HUES64 (cell line): ENCODE data around the gene PLSCR3.

Source experiments
- H3K27ac ChIP-seq: 2 replicates; pipeline ENCODE4 v1.7.0; 2013; ENCODE audit warnings: low read depth, low read length, inconsistent platforms
- H3K27me3 ChIP-seq: 2 replicates; pipeline ENCODE4 v1.6.1; 2013; ENCODE audit warnings: mild to moderate bottlenecking, low read length; ENCODE audit not compliant: insufficient read depth
- H3K36me3 ChIP-seq: 2 replicates; pipeline ENCODE4 v1.6.1; 2013; ENCODE audit warnings: mild to moderate bottlenecking, low read length; ENCODE audit not compliant: insufficient read depth
- H3K4me1 ChIP-seq: 2 replicates; pipeline ENCODE4 v1.6.1; 2013; ENCODE audit warnings: mild to moderate bottlenecking, low read length, moderate library complexity; ENCODE audit not compliant: insufficient read depth
- H3K4me3 ChIP-seq: 2 replicates; pipeline ENCODE4 v1.5.1; 2013; ENCODE audit warnings: mild to moderate bottlenecking, low read length, moderate library complexity
- H3K9ac ChIP-seq: 2 replicates; pipeline ENCODE4 v1.6.1; 2013; ENCODE audit warnings: mild to moderate bottlenecking, low read depth, low read length
- H3K9me3 ChIP-seq: 2 replicates; pipeline ENCODE4 v1.6.1; 2013; ENCODE audit warnings: low read depth, low read length; ENCODE audit not compliant: insufficient read depth
- WGBS: fragments of 150-250, 120-280 bp; methylation state at CpG from one replicate; pipeline ENCODE4 v1.1.7; 2013; ENCODE audit warnings: missing lambda C conversion rate; 5-methylcytosine and 5-hydroxymethylcytosine counted together

PLSCR3 gene

GRCh38 chr17:7413346-7413985 lies 19.1 kb upstream of the PLSCR3 start:
- WGBS = 91% methylated on average over 6 of the region's 6 CpGs
- H3K27me3 ChIP-seq = no peaks in the 10 kb centered on the region
- no peak overlapping the region for H3K27ac ChIP-seq
- no peak overlapping the region for H3K4me3 ChIP-seq
- no peak overlapping the region for H3K9ac ChIP-seq
- H3K9me3 ChIP-seq = no peaks in the 10 kb centered on the region
- peaks cover 46% of the 10 kb centered on the region for H3K36me3 ChIP-seq
- H3K4me1 ChIP-seq = peaks cover 6% of the 10 kb centered on the region; the same call in 1 of the 2 replicates

GRCh38 chr17:7411427-7411750 lies 17.1 kb upstream of the PLSCR3 start:
- Histone ChIP-seq H3K9me3 (no peaks in the 10 kb centered on the region), H3K36me3 (peaks cover 38% of the 10 kb centered on the region), H3K4me1 (peaks cover 10% of the 10 kb centered on the region), H3K27me3 (no peaks in the 10 kb centered on the region), H3K9ac (no peak overlapping the region), H3K27ac (no peak overlapping the region), H3K4me3 (no peak overlapping the region)
- whole genome bisulfite sequencing = 88% methylated on average over 8 of the region's 8 CpGs

- no peaks in the 10 kb centered on the region for H3K9me3 ChIP-seq
- H3K27ac ChIP-seq = no peak overlapping the region
- WGBS = 95% methylated on average over 25 of the region's 25 CpGs
- H3K4me3 ChIP-seq = no peak overlapping the region
- peaks cover 10% of the 10 kb centered on the region for H3K4me1 ChIP-seq
- no peak overlapping the region for H3K9ac ChIP-seq
- H3K36me3 ChIP-seq = peaks cover 37% of the 10 kb centered on the region
- H3K27me3 ChIP-seq = no peaks in the 10 kb centered on the region
Observed at GRCh38 chr17:7410634-7411426, 16.5 kb upstream of the PLSCR3 start.

GRCh38 chr17:7409716-7410115 lies 15.4 kb upstream of the PLSCR3 start:
- WGBS = 95% methylated on average over 6 of the region's 6 CpGs
- no peaks in the 10 kb centered on the region for H3K27me3 ChIP-seq
- no peaks in the 10 kb centered on the region for H3K9me3 ChIP-seq
- H3K4me3 ChIP-seq = no peak overlapping the region
- no peak overlapping the region for H3K27ac ChIP-seq
- H3K4me1 ChIP-seq = peaks cover 10% of the 10 kb centered on the region
- peaks cover 26% of the 10 kb centered on the region for H3K36me3 ChIP-seq
- no peak overlapping the region for H3K9ac ChIP-seq

- no peak overlapping the region for H3K9ac ChIP-seq
- peaks cover 10% of the 10 kb centered on the region for H3K4me1 ChIP-seq
- H3K4me3 ChIP-seq = no peak overlapping the region
- peaks cover 24% of the 10 kb centered on the region for H3K36me3 ChIP-seq
- H3K27me3 ChIP-seq = no peaks in the 10 kb centered on the region
- 87% methylated on average over 6 of the region's 6 CpGs for WGBS
- no peak overlapping the region for H3K27ac ChIP-seq
- no peaks in the 10 kb centered on the region for H3K9me3 ChIP-seq
Observed at GRCh38 chr17:7408863-7409262, 14.5 kb upstream of the PLSCR3 start.

- Histone ChIP-seq H3K9ac (no peak overlapping the region), H3K4me3 (peak overlapping the region; percentile 43), H3K4me1 (peaks cover 11% of the 10 kb centered on the region), H3K27me3 (no peaks in the 10 kb centered on the region), H3K36me3 (peaks cover 24% of the 10 kb centered on the region), H3K9me3 (no peaks in the 10 kb centered on the region), H3K27ac (no peak overlapping the region)
- WGBS = 69% methylated on average over 58 of the region's 58 CpGs
Observed at GRCh38 chr17:7408252-7408727, 14.0 kb upstream of the PLSCR3 start.

GRCh38 chr17:7407485-7408251 lies 13.3 kb upstream of the PLSCR3 start, which contains the start of gene NLGN2:
TSS of gene NLGN2 (plus strand) at chr17:7407845. CDS start at chr17:7408256, 411 bp downstream.
- Histone ChIP-seq H3K4me1 (peaks cover 17% of the 10 kb centered on the region), H3K27ac (no peak within 1 kb of the TSS), H3K9ac (no peak within 1 kb of the TSS), H3K36me3 (peaks cover 24% of the 10 kb centered on the region), H3K4me3 (peak within 1 kb of the TSS; percentile 43), H3K27me3 (no peaks in the 10 kb centered on the region), H3K9me3 (no peaks in the 10 kb centered on the region)
- WGBS = 47% methylated on average over 7 of the region's 12 CpGs

- Histone ChIP-seq H3K27me3 (no peaks in the 10 kb centered on the region), H3K27ac (no peak overlapping the region), H3K9ac (no peak overlapping the region), H3K36me3 (peaks cover 24% of the 10 kb centered on the region), H3K4me3 (no peak overlapping the region), H3K9me3 (no peaks in the 10 kb centered on the region), H3K4me1 (peaks cover 12% of the 10 kb centered on the region)
- 77% methylated on average over 12 of the region's 13 CpGs for WGBS
Observed at GRCh38 chr17:7407082-7407481, 12.8 kb upstream of the PLSCR3 start.

GRCh38 chr17:7406235-7406825 lies 12.0 kb upstream of the PLSCR3 start:
- Histone ChIP-seq H3K9me3 (no peaks in the 10 kb centered on the region), H3K4me1 (peaks cover 11% of the 10 kb centered on the region), H3K36me3 (peaks cover 26% of the 10 kb centered on the region), H3K9ac (no peak overlapping the region), H3K27ac (no peak overlapping the region), H3K4me3 (peak overlapping the region; percentile 97), H3K27me3 (no peaks in the 10 kb centered on the region)
- 19% methylated on average over 10 of the region's 12 CpGs for WGBS

- no peaks in the 10 kb centered on the region for H3K9me3 ChIP-seq
- peaks cover 11% of the 10 kb centered on the region for H3K4me1 ChIP-seq
- no peaks in the 10 kb centered on the region for H3K27me3 ChIP-seq
- WGBS = under 1% methylated on average over 38 of the region's 38 CpGs
- peak overlapping the region; percentile 97 for H3K4me3 ChIP-seq
- peak overlapping the region; percentile 77; the same call in 1 of the 2 replicates for H3K27ac ChIP-seq
- H3K36me3 ChIP-seq = peaks cover 23% of the 10 kb centered on the region
- H3K9ac ChIP-seq = peak overlapping the region; percentile 72
Observed at GRCh38 chr17:7405350-7406234, 11.3 kb upstream of the PLSCR3 start.
